Epithelial cell of esophagus (primary cell): ENCODE measurements around the gene GRIN1.

ENCODE experiments used
- DNase-seq: peaks from one replicate; pipeline ENCODE4 v3.0.0; 2010; ENCODE audit warnings: low read depth
- H3K4me3 ChIP-seq: 2 replicates; pipeline ENCODE4 v1.5.1; 2011; ENCODE audit warnings: mild to moderate bottlenecking, low read length, control low read depth
- TF ChIP-seq, protein P1 (sequence below): IDR thresholded peaks from 2 replicates; pipeline ENCODE4 v1.5.1; 2011; ENCODE audit warnings: low read depth, mild to moderate bottlenecking, low read length, control low read depth, inconsistent platforms; ENCODE audit not compliant: insufficient read depth; ENCODE audit errors: missing control alignments

The GRIN1 gene

DNA sequence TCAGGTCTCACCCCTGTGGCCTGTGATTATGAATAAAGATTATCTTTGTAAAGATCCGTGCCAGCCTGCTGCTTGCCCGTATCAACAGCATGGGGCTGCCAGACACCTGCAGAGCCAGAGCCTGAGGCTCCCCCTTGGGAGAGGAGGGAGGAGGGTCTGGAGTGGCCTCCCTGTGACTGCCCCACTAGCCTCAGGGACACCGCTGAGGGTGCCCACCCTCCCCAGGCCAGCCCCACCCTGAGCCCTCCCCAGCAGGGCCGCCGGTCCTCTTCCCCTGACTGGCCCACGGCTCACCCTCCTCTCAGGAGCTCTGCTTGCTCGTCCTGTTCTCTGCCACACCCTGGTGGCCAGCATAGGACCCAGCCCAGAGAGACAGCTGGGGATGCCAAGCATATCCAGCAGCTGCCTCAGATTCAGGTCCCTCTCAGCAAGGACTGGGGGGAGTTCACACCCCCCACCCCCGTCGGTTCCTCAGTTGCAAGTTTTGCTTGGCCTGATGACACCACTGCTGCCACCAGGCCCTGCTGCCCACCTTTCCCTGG lies 51.4 kb downstream of the GRIN1 start:
- TF ChIP-seq, protein P1, sequence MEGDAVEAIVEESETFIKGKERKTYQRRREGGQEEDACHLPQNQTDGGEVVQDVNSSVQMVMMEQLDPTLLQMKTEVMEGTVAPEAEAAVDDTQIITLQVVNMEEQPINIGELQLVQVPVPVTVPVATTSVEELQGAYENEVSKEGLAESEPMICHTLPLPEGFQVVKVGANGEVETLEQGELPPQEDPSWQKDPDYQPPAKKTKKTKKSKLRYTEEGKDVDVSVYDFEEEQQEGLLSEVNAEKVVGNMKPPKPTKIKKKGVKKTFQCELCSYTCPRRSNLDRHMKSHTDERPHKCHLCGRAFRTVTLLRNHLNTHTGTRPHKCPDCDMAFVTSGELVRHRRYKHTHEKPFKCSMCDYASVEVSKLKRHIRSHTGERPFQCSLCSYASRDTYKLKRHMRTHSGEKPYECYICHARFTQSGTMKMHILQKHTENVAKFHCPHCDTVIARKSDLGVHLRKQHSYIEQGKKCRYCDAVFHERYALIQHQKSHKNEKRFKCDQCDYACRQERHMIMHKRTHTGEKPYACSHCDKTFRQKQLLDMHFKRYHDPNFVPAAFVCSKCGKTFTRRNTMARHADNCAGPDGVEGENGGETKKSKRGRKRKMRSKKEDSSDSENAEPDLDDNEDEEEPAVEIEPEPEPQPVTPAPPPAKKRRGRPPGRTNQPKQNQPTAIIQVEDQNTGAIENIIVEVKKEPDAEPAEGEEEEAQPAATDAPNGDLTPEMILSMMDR, result peak; percentile 41
- peak; percentile 27 for DNase-seq
- no peak overlapping the region for H3K4me3 ChIP-seq

DNA sequence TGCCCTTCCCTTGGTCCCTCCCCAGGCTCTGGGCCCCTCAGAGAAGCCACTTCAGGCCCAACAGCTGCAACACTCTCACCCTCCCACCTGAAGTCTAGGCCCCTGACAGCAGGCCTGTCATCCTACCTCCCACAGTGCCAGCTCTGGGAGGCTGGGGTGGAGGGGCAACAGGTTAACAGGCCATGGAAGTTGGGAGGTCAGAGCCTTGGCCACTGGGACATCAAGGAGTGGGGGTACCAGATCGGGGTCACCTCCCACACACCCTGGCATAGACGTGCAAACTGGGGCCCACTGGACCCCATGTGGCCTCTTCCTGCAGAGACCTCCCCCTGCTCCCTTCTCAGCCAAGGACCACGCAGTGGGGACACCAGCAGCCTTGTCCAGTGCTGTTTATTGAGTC lies 52.3 kb downstream of the GRIN1 start:
- H3K4me3 ChIP-seq, result no peak overlapping the region
- TF ChIP-seq, protein P1, result no peak
- DNase-seq, result no peak

DNA sequence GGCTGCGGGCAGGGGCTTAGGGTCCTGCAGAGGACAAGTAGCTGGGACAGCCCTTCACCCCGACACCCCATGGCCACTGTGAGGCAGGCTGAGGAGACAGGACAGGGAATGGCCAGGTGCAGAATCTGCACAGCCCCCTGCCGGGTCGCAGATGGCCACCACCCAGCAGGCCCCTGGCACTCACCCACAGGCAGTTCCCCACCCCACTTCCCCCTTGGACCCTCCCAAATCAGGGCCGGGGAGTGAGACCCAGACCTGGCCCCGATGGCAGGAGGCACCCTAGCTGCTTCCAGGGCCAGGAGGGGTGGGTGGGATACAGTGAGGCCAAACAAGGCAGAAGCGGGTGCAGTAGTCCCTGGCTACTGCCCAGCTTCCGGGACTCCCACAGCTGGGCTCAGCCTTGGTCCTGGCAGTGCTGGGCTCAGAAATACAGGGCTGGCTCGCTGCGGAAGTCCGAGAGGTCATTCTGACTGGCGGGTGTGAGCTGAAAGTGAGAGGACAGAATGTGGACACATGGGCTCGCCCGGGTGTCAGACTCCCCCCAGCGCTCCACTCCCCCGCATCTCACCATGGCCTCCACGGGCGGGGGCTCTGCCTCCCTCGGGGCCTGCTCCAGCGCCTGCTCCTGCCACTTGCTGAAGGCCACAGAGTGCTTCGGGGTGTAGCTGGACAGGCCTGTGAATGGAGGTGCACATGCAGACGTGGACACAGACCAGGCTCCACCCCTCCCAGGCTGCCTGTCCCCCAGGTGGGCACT lies 52.9 kb downstream of the GRIN1 start:
- TF ChIP-seq, protein P1, result no peak
- no peak for DNase-seq
- no peak overlapping the region for H3K4me3 ChIP-seq

DNA sequence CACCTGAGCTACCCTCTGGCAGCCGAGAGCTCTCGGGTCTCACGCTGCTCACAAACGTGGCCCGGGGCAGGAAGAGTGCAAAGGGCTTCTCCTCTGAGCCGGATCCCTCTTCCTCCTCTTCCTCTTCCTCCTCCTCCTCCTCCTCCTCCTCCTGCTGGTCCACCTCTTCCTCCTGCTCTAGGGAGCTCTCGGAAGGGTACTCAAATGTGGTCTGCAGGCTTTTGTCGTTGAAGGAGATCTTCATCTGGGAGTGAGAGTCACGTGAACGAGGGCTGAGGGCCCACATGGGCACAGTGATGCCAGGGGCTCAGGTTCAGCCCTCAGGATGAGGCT lies 53.5 kb downstream of the GRIN1 start:
- TF ChIP-seq, protein P1, result no peak
- no peak for DNase-seq
- no peak overlapping the region for H3K4me3 ChIP-seq

DNA sequence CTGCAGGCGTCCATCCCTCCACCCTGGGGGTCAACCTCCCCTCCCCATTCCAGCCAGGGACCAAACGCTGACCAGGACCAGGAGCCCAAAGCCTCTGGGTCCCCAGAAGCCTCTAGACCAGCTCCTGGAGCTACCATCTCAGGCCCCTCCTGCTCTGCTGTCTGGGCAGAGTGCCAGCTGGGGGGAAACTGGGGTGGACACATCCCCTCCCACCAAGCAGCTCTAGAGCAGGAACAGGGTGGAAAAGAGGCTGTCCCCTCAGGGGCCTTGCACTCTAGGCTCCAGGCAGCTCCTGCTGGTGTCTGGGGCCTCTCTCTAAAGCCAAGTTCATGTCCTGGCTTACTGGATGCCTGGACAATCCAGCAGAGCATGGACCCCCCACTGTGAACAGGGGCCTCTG lies 53.9 kb downstream of the GRIN1 start:
- no peak overlapping the region for H3K4me3 ChIP-seq
- DNase-seq, result no peak
- TF ChIP-seq, protein P1, result no peak

DNA sequence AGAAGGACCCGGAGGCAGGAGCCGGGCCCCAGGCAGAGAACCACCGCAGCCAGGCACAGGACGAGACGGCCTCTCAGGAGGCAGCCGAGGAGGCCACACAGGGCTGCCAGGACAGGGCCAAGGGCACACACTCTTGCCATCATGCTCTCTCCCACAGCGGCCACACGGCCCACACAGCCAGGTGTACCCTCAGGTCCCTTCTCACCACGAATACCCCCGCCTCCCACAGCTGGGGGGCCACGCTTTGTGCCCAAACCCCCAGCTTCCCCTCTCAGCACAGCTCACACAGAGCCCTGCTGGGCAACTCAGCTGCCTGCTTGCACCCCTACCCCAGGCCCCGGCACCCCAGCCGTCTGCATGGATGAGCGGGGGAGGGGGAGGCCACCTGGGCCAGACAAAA lies 54.8 kb downstream of the GRIN1 start:
- TF ChIP-seq, protein P1, result no peak

DNA sequence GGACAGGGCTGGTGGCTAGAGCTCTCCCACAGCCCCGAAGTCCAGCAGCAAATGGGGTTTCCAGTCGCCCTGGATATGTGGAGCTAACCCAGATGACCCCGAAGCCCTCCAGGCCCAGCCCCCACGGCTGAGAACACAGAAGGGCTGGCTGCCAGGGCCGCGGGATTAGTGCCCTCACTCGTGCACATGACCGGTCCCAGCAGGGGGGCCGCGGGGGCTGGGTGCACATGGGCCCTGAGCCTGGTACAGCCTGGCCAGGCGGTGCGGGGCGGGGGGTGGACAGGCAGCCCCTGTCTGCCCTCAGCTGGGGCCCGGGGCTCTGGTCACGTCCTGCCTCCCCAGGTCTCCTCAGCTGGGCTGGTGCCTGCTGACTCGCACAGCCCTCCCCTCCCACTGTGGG lies 55.4 kb downstream of the GRIN1 start:
- TF ChIP-seq, protein P1, result no peak
- no peak overlapping the region for H3K4me3 ChIP-seq
- no peak for DNase-seq

More for the DNA sequence above, 54.8 kb downstream of the GRIN1 start:
- H3K4me3 ChIP-seq, result no peak overlapping the region
- DNase-seq, result no peak
